GM18511 (cell line): ENCODE measurements around the gene PCDHGA5.
"Not testable (repeated sequence)": the region's sequence is repeated elsewhere in the genome, so short reads cannot be mapped to it uniquely, and the experiment has no call there.

ENCODE experiments used
- ATAC-seq: cut with Tn5 transposase; IDR thresholded peaks from one replicate; pipeline ENCODE4 v1.9.1; 2021; ENCODE audit warnings: mild to moderate bottlenecking, moderate library complexity; ENCODE audit not compliant: unreplicated experiment

Gene PCDHGA5

DNA sequence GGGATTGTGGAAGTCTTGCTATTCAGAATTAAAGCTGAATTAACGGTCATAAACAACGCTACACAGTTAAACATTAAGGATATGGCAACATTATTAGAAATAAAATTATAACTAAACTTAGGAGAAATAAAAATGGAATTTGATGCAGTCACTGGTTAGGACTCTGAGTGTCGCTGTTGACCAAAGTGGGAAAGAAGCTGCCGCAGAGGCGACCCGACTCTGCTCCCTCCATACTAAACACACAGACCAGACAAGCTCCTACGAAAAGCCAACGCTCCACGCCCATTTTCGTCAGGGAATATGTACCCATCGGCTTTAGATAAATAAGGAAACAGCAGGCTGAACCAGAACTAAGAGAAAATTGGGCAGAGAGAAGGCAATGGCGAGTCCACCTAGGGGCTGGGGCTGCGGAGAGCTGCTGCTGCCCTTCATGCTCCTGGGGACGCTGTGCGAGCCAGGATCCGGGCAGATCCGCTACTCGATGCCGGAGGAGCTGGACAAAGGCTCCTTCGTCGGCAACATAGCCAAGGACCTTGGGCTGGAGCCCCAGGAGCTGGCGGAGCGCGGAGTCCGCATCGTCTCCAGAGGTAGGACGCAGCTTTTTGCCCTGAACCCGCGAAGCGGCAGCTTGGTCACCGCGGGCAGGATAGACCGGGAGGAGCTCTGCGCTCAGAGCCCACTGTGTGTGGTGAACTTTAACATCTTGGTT lies at the start of gene PCDHGA5:
PCDHGA5 (plus strand) TSS at position 211 of the 709 bp plus-strand sequence; CDS start at position 380, 169 bp downstream.
- ATAC-seq = no peak

DNA sequence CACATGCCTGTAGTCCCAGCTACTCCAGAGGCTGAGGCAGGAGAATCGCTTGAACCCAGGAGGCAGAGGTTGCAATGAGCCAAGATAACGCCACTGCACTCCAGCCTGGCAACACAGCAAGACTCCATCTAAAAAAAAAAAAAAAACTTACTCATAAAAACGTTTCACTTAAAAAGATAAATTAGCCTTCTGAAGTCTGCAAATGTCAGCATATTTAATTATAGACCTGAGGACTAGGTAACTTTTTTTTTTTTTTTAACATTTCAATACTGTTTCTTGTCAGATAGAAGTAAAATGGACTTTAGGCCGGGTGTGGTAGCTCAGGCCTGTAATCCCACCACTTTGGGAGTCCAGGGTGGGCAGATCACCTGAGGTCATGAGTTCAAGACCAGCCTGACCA lies 47.0 kb upstream of the PCDHGA5 start:
- ATAC-seq = not testable (repeated sequence)

DNA sequence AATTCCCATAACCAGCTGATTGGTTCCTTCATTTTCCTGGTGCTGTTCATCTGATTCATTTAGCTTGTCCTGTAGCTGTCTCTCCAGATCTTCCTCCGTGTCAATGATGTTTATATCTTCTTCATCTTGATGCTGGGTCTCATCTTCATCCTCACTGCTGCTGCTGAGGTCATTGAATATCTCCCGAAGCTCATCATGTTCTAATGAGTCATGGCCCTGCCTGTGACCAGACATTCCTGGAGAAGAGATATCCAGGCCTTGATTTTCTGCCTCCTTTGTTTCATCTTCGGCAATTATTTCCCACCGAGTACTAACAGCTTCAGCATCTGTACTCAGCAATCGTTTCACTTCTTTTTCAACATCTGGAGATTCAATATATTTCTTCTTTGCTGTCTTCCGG lies 44.8 kb upstream of the PCDHGA5 start:
- no peak for ATAC-seq

DNA sequence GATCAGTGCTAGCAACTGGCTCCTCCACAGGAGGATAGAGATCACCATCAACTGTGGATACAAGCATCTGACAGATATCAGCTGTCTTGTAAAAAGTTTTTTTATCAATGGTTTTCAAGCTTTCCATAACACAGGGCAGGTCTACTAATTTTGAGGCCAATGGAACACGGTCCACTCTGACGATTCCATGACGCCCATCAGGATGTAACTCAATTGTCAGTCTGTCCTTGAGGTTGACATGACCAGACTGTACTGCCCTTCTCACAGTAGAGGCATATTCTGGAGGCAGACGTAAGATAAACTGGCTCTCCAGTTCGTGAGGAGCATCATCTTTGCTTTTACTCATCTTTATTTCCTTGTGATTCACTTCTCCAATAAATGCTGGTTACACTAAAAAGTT lies 44.3 kb upstream of the PCDHGA5 start:
- ATAC-seq = no peak

DNA sequence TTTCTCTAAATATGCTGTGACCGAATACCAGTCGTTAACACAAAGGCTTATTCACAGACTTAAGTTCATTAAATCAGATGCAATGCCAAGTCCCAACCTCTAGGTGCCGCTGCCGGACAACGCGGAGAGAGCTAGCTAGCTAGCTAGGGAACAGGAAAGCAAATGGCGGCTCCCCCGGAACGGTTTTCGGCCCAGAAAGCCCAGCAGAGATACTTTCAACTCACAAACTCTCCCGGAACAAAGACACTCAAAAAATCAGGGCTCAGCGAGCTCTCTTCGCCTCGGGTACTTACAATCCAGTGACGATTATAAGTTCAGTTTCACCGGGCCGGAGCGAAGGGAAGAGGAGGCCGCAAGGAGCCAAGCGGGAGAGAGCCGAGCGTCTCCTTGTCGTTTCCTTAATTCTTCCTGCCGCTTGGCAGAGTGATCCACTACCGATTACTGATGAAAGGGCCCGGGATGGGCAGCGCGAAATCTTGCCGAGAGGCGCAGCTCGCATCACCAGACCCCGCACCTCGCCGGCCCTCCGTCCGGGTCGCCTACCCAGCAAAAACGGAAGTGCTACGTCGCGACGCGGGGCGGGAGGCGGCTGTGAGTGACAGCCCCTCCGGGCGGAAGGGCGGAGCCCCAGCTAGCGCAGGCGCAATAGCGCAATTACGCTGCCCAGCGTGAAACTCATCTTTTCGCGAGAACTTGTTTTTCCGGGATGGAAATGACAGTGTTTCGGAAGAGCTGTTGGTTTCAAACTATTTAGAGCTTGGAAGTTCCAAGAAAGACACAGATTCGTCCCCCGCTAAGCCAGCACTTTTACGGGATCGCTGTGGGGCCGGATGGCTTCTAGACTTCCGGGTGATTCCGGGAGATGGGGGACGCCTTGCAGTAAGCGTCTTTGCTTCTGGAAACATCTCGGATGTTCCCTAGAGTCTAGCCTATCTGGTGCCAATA lies 43.5 kb upstream of the PCDHGA5 start, which contains the start of gene TAF7:
TAF7 (minus strand) TSS at position 560 of the 945 bp plus-strand sequence. CDS start 740 bp downstream, outside the sequence.
- peak; percentile 96 for ATAC-seq

DNA sequence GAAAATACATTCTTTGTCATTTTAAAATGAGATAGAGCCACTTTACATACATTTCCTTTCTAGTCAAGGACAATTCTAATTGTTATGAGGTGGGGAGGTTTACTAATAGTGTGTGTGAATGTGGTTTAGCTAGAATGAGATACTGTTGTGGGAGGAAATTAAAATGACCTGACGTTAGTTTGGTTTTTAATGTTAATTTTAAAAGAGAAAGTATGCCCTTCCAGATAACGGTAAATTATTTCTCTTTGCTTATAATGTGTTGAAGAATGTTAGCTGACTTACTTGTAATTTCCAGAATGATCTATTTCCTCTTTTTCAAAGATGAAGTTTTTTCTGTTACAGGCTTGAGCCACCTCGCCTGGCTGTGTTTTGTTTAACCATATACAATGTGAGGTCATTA lies 41.7 kb upstream of the PCDHGA5 start:
- no peak for ATAC-seq

DNA sequence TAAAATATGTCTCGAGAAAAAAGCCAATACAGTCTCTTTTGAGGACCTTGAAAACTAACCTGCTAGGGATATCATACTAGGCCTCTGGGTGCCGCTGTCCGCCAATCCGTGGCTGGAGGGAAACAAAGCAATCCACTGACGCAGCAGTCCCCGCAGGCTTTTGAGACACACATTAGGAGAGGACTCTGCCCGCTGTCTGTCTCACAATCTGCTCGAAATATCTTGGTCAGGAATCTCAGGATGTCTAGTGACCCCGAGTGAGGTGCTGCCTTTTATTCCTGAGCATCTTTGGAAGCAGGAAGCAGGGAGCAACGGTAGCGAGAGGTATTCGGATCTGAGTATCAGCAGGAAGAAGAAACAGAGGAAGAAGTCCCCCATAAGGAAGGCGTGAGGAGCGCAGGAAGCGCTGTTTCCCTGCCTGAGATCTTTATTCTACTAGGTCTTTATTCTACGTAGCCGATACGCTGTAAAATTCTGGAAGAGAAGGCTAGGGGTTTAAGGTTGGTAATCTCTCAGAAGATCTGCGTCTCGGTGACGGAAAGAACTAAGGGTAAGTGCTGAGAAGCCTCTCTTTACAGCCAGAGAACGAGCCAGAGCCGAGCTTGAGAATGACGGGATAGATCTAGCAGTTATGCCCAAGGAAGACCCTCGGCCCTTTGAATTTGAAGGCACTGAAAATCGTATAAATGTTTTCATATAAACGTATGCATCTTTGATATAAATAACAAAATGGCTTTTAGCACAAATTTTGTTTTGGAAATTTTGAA lies 37.7 kb upstream of the PCDHGA5 start:
- ATAC-seq = peak; percentile 67

DNA sequence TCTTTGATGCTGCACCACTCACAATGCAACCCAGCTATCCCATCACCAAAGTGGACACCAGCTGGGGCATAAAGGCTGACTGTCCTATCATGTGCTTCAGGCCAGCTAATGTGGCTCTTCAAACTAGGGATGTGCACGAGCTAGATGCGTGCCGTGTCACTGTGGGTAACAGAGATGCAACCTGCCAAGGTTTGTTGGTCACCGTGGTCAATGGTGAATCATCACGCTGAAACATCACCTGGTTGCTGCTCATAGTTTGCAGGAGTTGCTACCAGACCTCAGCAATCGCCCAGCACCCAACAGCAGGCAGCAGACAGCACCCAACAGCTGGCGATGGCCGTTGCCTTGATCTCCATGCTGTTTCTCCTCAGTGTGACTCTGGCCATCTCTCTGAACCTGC lies 35.7 kb upstream of the PCDHGA5 start:
- ATAC-seq = no peak

DNA sequence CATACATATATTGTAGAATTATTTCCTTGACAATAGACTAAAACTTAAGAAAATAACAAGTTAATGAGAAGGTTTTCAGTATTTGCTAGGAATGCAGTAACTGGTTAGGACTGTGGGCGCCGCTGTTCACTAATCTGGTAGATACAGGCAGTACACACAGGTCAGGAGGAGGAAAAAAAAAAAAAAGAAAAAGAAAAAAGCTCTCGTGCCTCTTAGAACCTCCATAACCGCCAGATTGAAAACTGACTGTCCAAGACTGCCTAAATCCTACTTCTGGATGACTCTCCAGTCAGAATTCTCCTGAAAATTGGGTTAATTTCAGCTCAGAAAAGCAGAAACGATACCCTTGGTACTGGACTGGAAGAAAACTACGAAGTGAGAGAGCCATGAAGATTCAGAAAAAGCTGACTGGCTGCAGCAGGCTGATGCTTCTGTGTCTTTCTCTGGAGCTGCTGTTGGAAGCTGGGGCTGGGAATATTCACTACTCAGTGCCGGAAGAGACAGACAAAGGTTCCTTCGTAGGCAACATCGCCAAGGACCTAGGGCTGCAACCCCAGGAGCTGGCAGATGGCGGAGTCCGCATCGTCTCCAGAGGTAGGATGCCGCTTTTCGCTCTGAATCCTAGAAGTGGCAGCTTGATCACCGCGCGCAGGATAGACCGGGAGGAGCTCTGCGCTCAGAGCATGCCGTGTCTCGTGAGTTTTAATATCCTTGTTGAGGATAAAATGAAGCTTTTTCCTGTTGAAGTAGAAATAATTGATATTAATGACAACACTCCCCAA lies 33.5 kb upstream of the PCDHGA5 start, which contains the start of gene PCDHGA1:
PCDHGA1 (plus strand) TSS at position 216 of the 782 bp plus-strand sequence.
- no peak for ATAC-seq

DNA sequence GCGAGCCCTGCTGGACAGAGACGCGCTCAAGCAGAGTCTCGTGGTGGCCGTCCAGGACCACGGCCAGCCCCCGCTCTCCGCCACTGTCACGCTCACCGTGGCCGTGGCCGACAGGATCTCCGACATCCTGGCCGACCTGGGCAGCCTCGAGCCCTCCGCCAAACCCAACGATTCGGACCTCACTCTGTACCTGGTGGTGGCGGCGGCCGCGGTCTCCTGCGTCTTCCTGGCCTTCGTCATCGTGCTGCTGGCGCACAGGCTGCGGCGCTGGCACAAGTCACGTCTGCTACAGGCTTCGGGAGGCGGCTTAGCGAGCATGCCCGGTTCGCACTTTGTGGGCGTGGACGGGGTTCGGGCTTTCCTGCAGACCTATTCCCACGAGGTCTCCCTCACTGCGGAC lies 31.4 kb upstream of the PCDHGA5 start:
- ATAC-seq = not testable (repeated sequence)

DNA sequence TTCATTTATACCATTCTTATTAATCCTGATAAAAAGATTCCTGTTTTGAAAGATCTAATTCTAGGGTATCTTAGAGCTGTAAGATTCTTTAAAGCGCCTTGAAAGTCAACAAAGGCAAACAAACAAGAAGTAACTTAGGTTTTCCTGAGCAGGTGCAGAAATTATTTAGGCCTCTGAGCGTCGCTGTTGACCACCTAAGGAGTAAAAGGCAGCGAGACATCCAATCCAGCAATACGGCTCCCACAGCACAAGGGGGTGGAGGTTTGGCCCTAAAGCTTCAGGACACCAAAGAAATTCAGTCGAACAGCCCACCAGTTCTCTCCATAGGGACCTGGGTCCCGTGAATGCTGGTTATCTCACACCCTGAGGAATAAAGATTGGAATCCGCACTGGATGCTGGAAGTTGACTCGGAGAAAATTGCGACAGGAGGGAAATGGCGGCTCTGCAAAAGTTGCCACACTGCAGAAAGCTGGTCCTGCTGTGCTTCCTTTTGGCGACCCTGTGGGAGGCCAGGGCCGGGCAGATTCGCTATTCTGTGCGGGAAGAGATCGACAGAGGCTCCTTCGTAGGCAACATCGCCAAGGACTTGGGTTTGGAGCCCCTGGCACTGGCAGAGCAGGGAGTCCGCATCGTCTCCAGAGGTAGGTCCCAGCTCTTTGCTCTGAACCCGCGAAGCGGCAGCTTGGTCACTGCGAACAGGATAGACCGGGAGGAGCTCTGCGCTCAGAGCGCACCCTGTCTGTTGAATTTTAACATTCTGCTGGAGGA lies 25.2 kb upstream of the PCDHGA5 start, which contains the start of gene PCDHGA2:
PCDHGA2 (plus strand) TSS at position 223 of the 769 bp plus-strand sequence.
- ATAC-seq = no peak

DNA sequence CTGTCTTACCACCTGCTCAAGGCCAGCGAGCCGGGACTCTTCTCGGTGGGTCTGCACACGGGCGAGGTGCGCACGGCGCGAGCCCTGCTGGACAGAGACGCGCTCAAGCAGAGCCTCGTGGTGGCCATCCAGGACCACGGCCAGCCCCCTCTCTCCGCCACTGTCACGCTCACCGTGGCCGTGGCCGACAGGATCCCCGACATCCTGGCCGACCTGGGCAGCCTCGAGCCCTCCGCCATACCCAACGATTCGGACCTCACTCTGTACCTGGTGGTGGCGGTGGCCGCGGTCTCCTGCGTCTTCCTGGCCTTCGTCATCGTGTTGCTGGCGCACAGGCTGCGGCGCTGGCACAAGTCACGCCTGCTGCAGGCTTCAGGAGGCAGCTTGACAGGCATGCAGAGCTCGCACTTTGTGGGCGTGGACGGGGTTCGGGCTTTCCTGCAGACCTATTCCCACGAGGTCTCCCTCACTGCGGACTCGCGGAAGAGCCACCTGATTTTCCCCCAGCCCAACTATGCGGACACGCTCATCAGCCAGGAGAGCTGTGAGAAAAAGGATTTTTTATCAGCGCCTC lies 23.1 kb upstream of the PCDHGA5 start:
- ATAC-seq = not testable (repeated sequence)

DNA sequence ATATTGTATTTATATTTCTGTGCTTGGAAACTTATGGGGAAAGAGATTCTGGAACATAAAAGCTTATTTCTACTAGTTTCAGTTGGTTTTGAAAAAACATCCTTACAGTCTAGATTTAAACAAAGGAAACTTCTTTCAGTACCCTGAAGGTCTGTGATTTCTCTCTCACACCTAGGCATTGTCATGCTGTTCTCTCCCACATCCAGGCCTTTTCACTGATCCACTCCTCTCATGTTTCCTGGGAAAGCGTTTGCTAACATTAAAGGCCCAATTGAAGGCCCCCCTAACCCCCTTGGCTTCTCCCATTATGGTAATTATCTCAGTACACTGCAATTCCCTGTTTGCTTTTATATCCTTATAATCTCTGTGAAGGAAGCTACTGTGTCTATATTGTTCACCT lies 21.2 kb upstream of the PCDHGA5 start:
- ATAC-seq = no peak

DNA sequence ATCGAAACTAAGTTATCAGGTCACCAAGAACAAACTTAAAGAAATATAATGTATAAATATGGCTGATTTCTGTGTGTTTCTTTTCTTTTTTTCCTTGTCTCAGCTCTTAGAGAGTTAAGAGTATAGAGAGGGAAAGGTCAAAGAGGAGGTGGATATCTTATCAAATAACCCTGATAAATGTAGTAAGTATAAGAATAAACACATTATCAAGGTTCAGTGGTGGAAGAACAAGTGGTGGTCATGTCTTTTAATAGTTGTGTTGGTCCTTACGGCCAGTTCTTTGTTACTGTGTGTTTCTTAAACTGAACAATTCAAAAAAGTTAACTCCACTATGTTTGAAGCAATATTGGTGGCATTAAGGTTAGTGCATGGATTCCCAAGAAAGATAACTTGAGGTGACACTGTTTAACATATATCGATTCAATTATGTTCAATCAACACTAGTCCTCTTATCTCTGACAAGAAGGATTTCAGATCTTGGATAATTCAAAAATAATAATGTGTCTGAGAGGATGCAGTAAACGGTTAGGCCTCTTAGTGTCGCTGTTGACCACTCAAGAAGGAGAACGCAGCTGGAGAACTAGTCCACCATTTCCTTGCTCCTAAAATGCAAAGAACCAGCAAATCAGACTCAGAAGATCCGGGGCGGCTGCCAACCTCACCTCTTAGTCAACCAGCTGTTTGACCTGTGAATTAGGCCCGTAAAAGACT lies 20.6 kb upstream of the PCDHGA5 start, which contains the start of gene PCDHGA3:
PCDHGA3 (plus strand) TSS at position 588 of the 711 bp plus-strand sequence. CDS start 205 bp downstream, outside the sequence.
- no peak for ATAC-seq

DNA sequence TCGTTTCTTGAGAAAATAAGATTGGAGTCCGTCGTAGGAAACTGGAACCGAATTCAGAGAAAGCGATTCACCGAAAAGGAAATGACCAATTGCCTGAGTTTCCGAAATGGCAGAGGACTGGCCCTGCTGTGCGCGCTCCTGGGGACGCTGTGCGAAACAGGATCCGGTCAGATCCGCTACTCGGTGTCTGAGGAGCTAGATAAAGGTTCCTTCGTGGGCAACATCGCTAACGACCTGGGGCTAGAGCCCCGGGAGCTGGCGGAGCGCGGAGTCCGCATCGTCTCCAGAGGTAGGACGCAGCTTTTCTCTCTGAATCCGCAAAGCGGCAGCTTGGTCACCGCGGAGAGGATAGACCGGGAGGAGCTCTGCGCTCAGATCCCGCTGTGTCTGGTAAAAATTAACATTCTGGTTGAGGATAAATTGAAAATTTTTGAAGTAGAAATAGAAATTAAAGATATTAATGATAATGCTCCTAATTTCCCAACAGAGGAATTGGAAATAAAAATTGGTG lies 20.0 kb upstream of the PCDHGA5 start:
- no peak for ATAC-seq

DNA sequence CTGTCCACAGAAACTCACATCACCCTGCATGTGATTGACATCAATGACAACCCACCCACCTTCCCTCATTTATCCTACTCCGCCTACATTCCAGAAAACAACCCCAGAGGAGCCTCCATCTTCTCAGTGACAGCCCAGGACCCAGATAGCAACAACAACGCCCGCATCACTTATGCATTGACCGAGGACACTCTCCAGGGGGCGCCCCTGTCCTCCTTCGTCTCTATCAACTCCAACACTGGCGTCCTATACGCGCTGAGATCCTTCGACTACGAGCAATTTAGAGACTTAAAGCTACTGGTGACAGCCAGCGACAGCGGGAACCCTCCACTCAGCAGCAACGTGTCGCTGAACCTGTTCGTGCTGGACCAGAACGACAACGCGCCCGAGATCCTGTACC lies 18.6 kb upstream of the PCDHGA5 start:
- no peak for ATAC-seq

DNA sequence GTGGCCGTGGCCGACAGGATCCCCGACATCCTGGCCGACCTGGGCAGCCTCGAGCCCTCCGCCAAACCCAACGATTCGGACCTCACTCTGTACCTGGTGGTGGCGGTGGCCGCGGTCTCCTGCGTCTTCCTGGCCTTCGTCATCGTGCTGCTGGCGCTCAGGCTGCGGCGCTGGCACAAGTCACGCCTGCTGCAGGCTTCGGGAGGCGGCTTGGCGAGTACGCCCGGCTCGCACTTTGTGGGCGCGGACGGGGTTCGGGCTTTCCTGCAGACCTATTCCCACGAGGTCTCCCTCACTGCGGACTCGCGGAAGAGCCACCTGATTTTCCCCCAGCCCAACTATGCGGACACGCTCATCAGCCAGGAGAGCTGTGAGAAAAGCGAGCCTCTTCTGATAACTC lies 17.9 kb upstream of the PCDHGA5 start:
- ATAC-seq = not testable (repeated sequence)
